Endothelial cell of hepatic sinusoid (primary cell): ENCODE data around the gene IGHMBP2.

Experiments
- in situ Hi-C: cut with HindIII; loops from 2 replicates; pipeline ENCODE4 v1.10.0; 2017; ENCODE audit warnings: low sequenced_read_pairs

The IGHMBP2 gene

GRCh38 chr11:68925611-68926010, 21.9 kb downstream of the IGHMBP2 start:
- in situ Hi-C loops, result no loop called here

GRCh38 chr11:68927280-68928135, 23.8 kb downstream of the IGHMBP2 start:
- in situ Hi-C loops, result no loop called here

GRCh38 chr11:68928136-68928880, 24.6 kb downstream of the IGHMBP2 start:
- in situ Hi-C loops, result no loop called here

- in situ Hi-C loops, result no loop called here
Measured at GRCh38 chr11:68929135-68929534, 25.4 kb downstream of the IGHMBP2 start.

- in situ Hi-C loops, result no loop called here
Measured at GRCh38 chr11:68929706-68930570, 26.2 kb downstream of the IGHMBP2 start.

GRCh38 chr11:68930991-68931855, 27.5 kb downstream of the IGHMBP2 start:
- in situ Hi-C loops, result no loop called here

- in situ Hi-C loops, result no loop called here
Measured at GRCh38 chr11:68931911-68932310, 28.2 kb downstream of the IGHMBP2 start.

- in situ Hi-C loops, result no loop called here
Measured at GRCh38 chr11:68932358-68932757, 28.7 kb downstream of the IGHMBP2 start.

GRCh38 chr11:68932933-68933577, 29.4 kb downstream of the IGHMBP2 start:
- in situ Hi-C loops, result no loop called here

- in situ Hi-C loops, result no loop called here
Measured at GRCh38 chr11:68933605-68934320, 30.1 kb downstream of the IGHMBP2 start.

- in situ Hi-C loops, result no loop called here
Measured at GRCh38 chr11:68934321-68934645, 30.6 kb downstream of the IGHMBP2 start.

- in situ Hi-C loops, result no loop called here
Measured at GRCh38 chr11:68934666-68935065, 31.0 kb downstream of the IGHMBP2 start.

GRCh38 chr11:68935066-68935465, 31.4 kb downstream of the IGHMBP2 start:
- in situ Hi-C loops, result no loop called here

GRCh38 chr11:68935516-68936357, 32.0 kb downstream of the IGHMBP2 start:
- in situ Hi-C loops, result no loop called here

- in situ Hi-C loops, result no loop called here
Measured at GRCh38 chr11:68936358-68936636, 32.6 kb downstream of the IGHMBP2 start.

- in situ Hi-C loops, result no loop called here
Measured at GRCh38 chr11:68936676-68937620, 33.3 kb downstream of the IGHMBP2 start.

- in situ Hi-C loops, result no loop called here
Measured at GRCh38 chr11:68938088-68938487, 34.4 kb downstream of the IGHMBP2 start.
